Left renal pelvis (tissue), 4 donors: ENCODE measurements around the gene CUTC. TPM values are rescaled to one million over a fixed set of nuclear protein-coding genes. Genes with fewer than 3 reads are reported as not detected.

Experiments
- polyA plus RNA-seq, 4 donors: library from polyadenylated mRNA; unstranded; fragments of 120-200 nt; gene quantifications; one replicate each; pipeline ENCODE4 v1.2.1, GENCODE V29; 2013; ENCODE audit not compliant: insufficient read length in 4 of 4

The CUTC gene
- polyA plus RNA-seq, 4 donors: 18.3 to 27.7 (median 24.7) TPM

Other genes starting within 250 kb of the CUTC start
- not detected for gene NKX2-3, start 199.3 kb upstream of the CUTC start, polyA plus RNA-seq
- gene SLC25A28, start 111.8 kb upstream of the CUTC start, polyA plus RNA-seq: 10 to 100 TPM; 37.5 to 48.6 (median 42.6) TPM
- gene ENTPD7, start 72.7 kb upstream of the CUTC start, polyA plus RNA-seq: 10 to 100 TPM; 12.2 to 22.7 (median 21.2) TPM
- gene COX15, start 107 bp upstream of the CUTC start, polyA plus RNA-seq: 10 to 100 TPM; 35.6 to 61.9 (median 50.7) TPM
- gene ABCC2, start 50.4 kb downstream of the CUTC start, polyA plus RNA-seq: 10 to 100 TPM in 2 of 4 donors, 1 to 10 TPM in 1, under 1 TPM in 1; 1.00 to 12.9 (median 8.0) TPM